Endothelial cell of umbilical vein (primary cell): Measurements from ENCODE around the gene CPA4. TPM values are rescaled to one million over a fixed set of nuclear protein-coding genes. Genes with fewer than 3 reads are reported as not detected.

Experiments
- BruUV-seq: library from RNA; stranded (reverse); fragments of 400-500 nt; replicated peaks from 2 replicates; lab custom pipeline; 2021; lab: Mats Ljungman, UMichigan
- CTCF ChIA-PET: fragments of 300-600, 350-600 bp; sonication (Branson Sonifier 250); formaldehyde crosslinking; loops from one replicate; lab custom pipeline; 2021; ENCODE audit warnings: antibody characterized with exemption, inconsistent platforms; lab: Charles Lee
- POLR2A ChIA-PET: fragments of 300-600, 350-600 bp; sonication (Branson Sonifier 250); formaldehyde crosslinking; loops from one replicate; lab custom pipeline; 2021; ENCODE audit warnings: antibody characterized with exemption, inconsistent platforms; lab: Charles Lee
- DNase-seq: peaks from one replicate; pipeline ENCODE4 v3.0.0-alpha.2; 2011; ENCODE audit warnings: low read depth, low spot score
- FAIRE-seq: peaks from 2 replicates; lab custom pipeline; 2011; peaks lifted over from hg19 to GRCh38; lab: Jason Lieb, UNC
- H2AFZ ChIP-seq: 2 replicates; pipeline ENCODE4 v1.6.0; 2012; ENCODE audit warnings: low read depth, low read length, control low read depth, inconsistent platforms
- H3K27ac ChIP-seq: 2 replicates; pipeline ENCODE4 v1.5.1; 2011; ENCODE audit warnings: low read depth, mild to moderate bottlenecking, control low read depth, low read length, moderate library complexity; ENCODE audit not compliant: insufficient read depth
- H3K27me3 ChIP-seq, 2 experiments: 2 replicates each; pipeline versions ENCODE4 v1.6.0 to v1.6.1; 2011; ENCODE audit warnings: low read length in 2 of 2, mixed read lengths in 1 of 2; ENCODE audit not compliant: control insufficient read depth in 2 of 2, insufficient read depth in 2 of 2
- H3K36me3 ChIP-seq, 2 experiments: 2 replicates in 1 of 2; 3 replicates in 1 of 2; pipeline ENCODE4 v1.5.1; 2011; ENCODE audit warnings: low read length in 2 of 2, mild to moderate bottlenecking in 1 of 2, moderate library complexity in 1 of 2; ENCODE audit not compliant: control insufficient read depth in 2 of 2, insufficient read depth in 2 of 2; ENCODE audit errors: extremely low read depth in 1 of 2
- H3K4me1 ChIP-seq: 3 replicates; pipeline ENCODE4 v1.5.1; 2011; ENCODE audit warnings: mild to moderate bottlenecking, low read length; ENCODE audit not compliant: control insufficient read depth, insufficient read depth; ENCODE audit errors: extremely low read depth
- H3K4me2 ChIP-seq: 2 replicates; pipeline ENCODE4 v1.6.1; 2011; ENCODE audit warnings: low read length, control low read depth, mixed read lengths; ENCODE audit not compliant: insufficient read depth
- H3K4me3 ChIP-seq, 3 experiments: fragments of 200-600 bp in 1 of 3; sonication (generic), shearing (Covaris generic) in 1 of 3; replicated peaks in 1 of 3; 2 replicates each; pipeline ENCODE4 v1.5.1; 2011 to 2016; ENCODE audit warnings: control low read depth in 3 of 3, low read length in 3 of 3, mild to moderate bottlenecking in 2 of 3, inconsistent platforms in 1 of 3, low read depth in 1 of 3, moderate library complexity in 1 of 3; ENCODE audit not compliant: insufficient read depth in 1 of 3
- H3K79me2 ChIP-seq: 2 replicates; pipeline ENCODE4 v1.6.0; 2012; ENCODE audit warnings: low read length, inconsistent platforms; ENCODE audit not compliant: control insufficient read depth, insufficient read depth
- H3K9ac ChIP-seq: replicated peaks from 2 replicates; pipeline ENCODE3; 2011; ENCODE audit warnings: low read length, control low read depth; ENCODE audit not compliant: insufficient read depth; ENCODE audit errors: extremely low read depth
- H3K9me1 ChIP-seq: replicated peaks from 3 replicates; pipeline ENCODE4 v1.6.0; 2011; ENCODE audit warnings: mild to moderate bottlenecking, low read length; ENCODE audit not compliant: control insufficient read depth, insufficient read depth; ENCODE audit errors: extremely low read depth
- H3K9me3 ChIP-seq: replicated peaks from 2 replicates; pipeline ENCODE4 v1.5.1; 2012; ENCODE audit warnings: low read length, inconsistent platforms; ENCODE audit not compliant: control insufficient read depth, insufficient read depth
- H4K20me1 ChIP-seq: replicated peaks from 2 replicates; pipeline ENCODE3; 2011; ENCODE audit warnings: mild to moderate bottlenecking, low read length; ENCODE audit not compliant: control insufficient read depth, insufficient read depth; ENCODE audit errors: extremely low read depth
- EZH2 ChIP-seq: IDR thresholded peaks from 2 replicates; pipeline ENCODE4 v1.6.1; 2012; ENCODE audit warnings: borderline replicate concordance, low read depth, mild to moderate bottlenecking, moderate library complexity, low read length, inconsistent platforms; ENCODE audit not compliant: severe bottlenecking
- FOS ChIP-seq: IDR thresholded peaks from 2 replicates; pipeline ENCODE4 v1.6.1; 2011; ENCODE audit warnings: mild to moderate bottlenecking, low read length, moderate library complexity, borderline replicate concordance; ENCODE audit not compliant: insufficient read depth
- GATA2 ChIP-seq: IDR thresholded peaks from 2 replicates; pipeline ENCODE4 v1.7.0; 2011; ENCODE audit warnings: low read depth, mild to moderate bottlenecking, moderate library complexity, mixed read lengths, low read length; ENCODE audit not compliant: insufficient read length, insufficient read depth
- JUN ChIP-seq: IDR thresholded peaks from 2 replicates; pipeline ENCODE4 v1.6.1; 2011; ENCODE audit warnings: borderline replicate concordance, low read depth; ENCODE audit not compliant: insufficient read length, insufficient read depth
- MYC ChIP-seq: IDR thresholded peaks from one replicate; pipeline ENCODE4 v1.6.1; 2011; ENCODE audit warnings: mild to moderate bottlenecking, low read depth, low read length
- POLR2A ChIP-seq: IDR thresholded peaks from 2 replicates; pipeline ENCODE4 v1.6.1; 2012; ENCODE audit warnings: low read depth, mild to moderate bottlenecking, control low read depth, low read length
- POLR2AphosphoS5 ChIP-seq: IDR thresholded peaks from 2 replicates; pipeline ENCODE4 v1.6.1; 2012; ENCODE audit warnings: low read depth, mild to moderate bottlenecking, control low read depth, low read length, moderate library complexity; ENCODE audit not compliant: insufficient read depth
- dilution Hi-C: fragments of 300-500 bp; cut with MboI; formaldehyde crosslinking; loops from one replicate; pipeline ENCODE4 v1.15.0; 2019; ENCODE audit warnings: low sequenced_read_pairs; ENCODE audit not compliant: extremely low pct_ligation_motif_present
- intact Hi-C: fragments of 100-400 bp; cut with micrococcal nuclease; formaldehyde crosslinking; loops from one replicate; pipeline ENCODE4 v1.10.0; 2022
- polyA plus RNA-seq, 4 experiments: library from polyadenylated mRNA; depleted of rRNA in 3 of 4; stranded (reverse) in 3 of 4; unstranded in 1 of 4; fragments of >200 nt; gene quantifications; 2 replicates each; pipeline versions ENCODE4 v1.2.1 to v1.2.3, GENCODE V29; 2011 to 2012; ENCODE audit warnings: missing spikeins in 1 of 4
- total RNA-seq: library from RNA; stranded (reverse); gene quantifications from 2 replicates; pipeline ENCODE4 v1.2.3, GENCODE V29; 2021
- TF ChIP-seq, protein P1 (sequence below), 2 donors: IDR thresholded peaks; 1 replicate in 1 of 2; 2 replicates in 1 of 2; pipeline ENCODE4 v1.5.1; 2011; ENCODE audit warnings: low read length in 2 of 2, mild to moderate bottlenecking in 2 of 2, moderate library complexity in 2 of 2, control low read depth in 1 of 2, inconsistent platforms in 1 of 2, low read depth in 1 of 2; ENCODE audit not compliant: insufficient read depth in 1 of 2; ENCODE audit errors: extremely low read depth in 1 of 2
- TF ChIP-seq, protein P2 (sequence below): IDR thresholded peaks from 2 replicates; pipeline ENCODE4 v1.6.1; 2011; ENCODE audit not compliant: insufficient read depth, insufficient read length

The CPA4 gene
- total and polyA plus RNA-seq, 2 donors (not counting 3 experiments of a cell fraction or from before 2014, with no cell fraction given), result 0.36 TPM; not detected in 1

DNA sequence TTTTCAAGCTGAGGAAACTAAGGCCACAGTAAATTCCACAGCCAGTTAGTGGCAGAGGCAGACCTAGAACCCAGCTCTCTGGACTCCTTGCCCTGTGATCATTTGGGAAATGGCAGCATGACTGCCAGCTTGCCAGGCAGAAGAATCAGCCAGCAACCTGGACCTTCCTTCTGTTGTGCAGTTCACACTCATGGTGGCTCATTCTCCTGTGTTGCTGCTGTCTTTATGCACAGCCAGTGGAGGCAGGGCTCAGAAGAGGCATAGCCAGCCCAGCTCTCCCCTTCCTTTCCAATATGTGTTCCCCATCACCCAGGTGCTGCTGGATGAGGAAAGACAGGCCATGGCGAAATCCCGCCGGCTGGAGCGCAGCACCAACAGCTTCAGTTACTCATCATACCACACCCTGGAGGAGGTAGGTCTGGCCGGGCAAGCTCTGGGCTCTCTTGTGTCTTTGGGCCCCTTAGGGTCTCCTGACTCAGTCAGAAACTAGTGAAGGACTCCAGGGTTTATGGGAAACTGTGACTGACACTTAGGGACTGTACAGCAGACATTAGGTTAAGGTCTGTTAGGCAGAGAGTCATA lies 66.4 kb downstream of the CPA4 start:
- Histone ChIP-seq H3K4me3 (no peak overlapping the region), H3K9ac (no peak overlapping the region), H3K27ac (no peak overlapping the region), H3K4me1 (peaks cover 4% of the 10 kb centered on the region), H2AFZ (no peak overlapping the region), H4K20me1 (no peaks in the 10 kb centered on the region), H3K9me1 (no peaks in the 10 kb centered on the region), H3K79me2 (no peaks in the 10 kb centered on the region), H3K27me3 (no peaks in the 10 kb centered on the region), H3K9me3 (no peaks in the 10 kb centered on the region), H3K36me3 (no peaks in the 10 kb centered on the region), H3K4me2 (no peak overlapping the region)
- DNase-seq, result no peak
- dilution Hi-C loops, result no loop called here
- intact Hi-C loops, result no loop called here
- FAIRE-seq, result no peak
- TF ChIP-seq, protein P1, sequence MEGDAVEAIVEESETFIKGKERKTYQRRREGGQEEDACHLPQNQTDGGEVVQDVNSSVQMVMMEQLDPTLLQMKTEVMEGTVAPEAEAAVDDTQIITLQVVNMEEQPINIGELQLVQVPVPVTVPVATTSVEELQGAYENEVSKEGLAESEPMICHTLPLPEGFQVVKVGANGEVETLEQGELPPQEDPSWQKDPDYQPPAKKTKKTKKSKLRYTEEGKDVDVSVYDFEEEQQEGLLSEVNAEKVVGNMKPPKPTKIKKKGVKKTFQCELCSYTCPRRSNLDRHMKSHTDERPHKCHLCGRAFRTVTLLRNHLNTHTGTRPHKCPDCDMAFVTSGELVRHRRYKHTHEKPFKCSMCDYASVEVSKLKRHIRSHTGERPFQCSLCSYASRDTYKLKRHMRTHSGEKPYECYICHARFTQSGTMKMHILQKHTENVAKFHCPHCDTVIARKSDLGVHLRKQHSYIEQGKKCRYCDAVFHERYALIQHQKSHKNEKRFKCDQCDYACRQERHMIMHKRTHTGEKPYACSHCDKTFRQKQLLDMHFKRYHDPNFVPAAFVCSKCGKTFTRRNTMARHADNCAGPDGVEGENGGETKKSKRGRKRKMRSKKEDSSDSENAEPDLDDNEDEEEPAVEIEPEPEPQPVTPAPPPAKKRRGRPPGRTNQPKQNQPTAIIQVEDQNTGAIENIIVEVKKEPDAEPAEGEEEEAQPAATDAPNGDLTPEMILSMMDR (IDR thresholded peaks at IDR 0.05; ENCODE audit: extremely low read depth in 1 of 2, insufficient read depth in 1 of 2, low read depth in 1 of 2, low read length in 2 of 2), result no peak
- TF ChIP-seq, protein P2, sequence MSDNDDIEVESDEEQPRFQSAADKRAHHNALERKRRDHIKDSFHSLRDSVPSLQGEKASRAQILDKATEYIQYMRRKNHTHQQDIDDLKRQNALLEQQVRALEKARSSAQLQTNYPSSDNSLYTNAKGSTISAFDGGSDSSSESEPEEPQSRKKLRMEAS, result no peak
- TF ChIP-seq POLR2A, result no peak
- TF ChIP-seq POLR2AphosphoS5, result no peak
- no peak for TF ChIP-seq JUN
- no TSS peak for BruUV-seq
- CTCF ChIA-PET, result no interaction called here
- POLR2A ChIA-PET, result no interaction called here

DNA sequence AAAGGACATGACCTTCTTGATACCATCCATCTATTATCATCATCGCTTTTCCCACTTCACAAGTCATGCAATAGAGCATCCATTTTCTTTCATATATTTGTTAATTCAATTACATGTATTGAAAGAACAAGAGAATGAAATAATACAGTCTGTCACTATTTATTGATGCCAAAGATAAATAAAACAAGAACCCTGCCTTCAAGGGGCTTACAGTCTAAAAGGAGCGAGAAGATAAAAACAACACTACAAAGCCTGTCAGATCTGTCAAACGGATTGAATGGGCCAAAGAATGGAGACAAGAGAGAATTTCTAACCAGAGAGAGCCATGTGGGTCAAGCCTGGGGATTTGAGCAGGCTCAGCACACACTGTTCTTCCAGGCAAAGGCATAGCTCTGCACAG lies 67.6 kb downstream of the CPA4 start:
- ChIA-PET CTCF (interaction anchor here (0.9 kb wide), 1 partner anchor 21 kb away, joined by 4 read pairs; no protein-coding TSS in a partner anchor), POLR2A (no interaction called here)
- Histone ChIP-seq H3K79me2 (no peaks in the 10 kb centered on the region), H3K9ac (no peak overlapping the region), H3K27me3 (no peaks in the 10 kb centered on the region), H3K36me3 (no peaks in the 10 kb centered on the region), H3K27ac (no peak overlapping the region), H3K9me1 (no peaks in the 10 kb centered on the region), H3K4me2 (no peak overlapping the region), H3K9me3 (no peaks in the 10 kb centered on the region), H3K4me3 (no peak overlapping the region), H2AFZ (no peak overlapping the region), H4K20me1 (no peaks in the 10 kb centered on the region), H3K4me1 (peaks cover 4% of the 10 kb centered on the region)
- TF ChIP-seq GATA2 (no peak), JUN (no peak), POLR2A (no peak), MYC (no peak), POLR2AphosphoS5 (no peak), EZH2 (no peak), FOS (no peak)
- TF ChIP-seq, protein P2, result no peak
- TF ChIP-seq, protein P1 (IDR thresholded peaks at IDR 0.05; ENCODE audit: extremely low read depth in 1 of 2, insufficient read depth in 1 of 2, low read depth in 1 of 2, low read length in 2 of 2), result no peak
- BruUV-seq, result no TSS peak
- no peak for FAIRE-seq
- dilution Hi-C loops (no loop called here), intact Hi-C loops (no loop called here)
- no peak for DNase-seq
